HG03521 (cell line): Measurements from ENCODE around the gene UCP2.

Source experiments
- ATAC-seq: cut with Tn5 transposase; IDR thresholded peaks from one replicate; pipeline ENCODE4 v1.9.1; 2021; ENCODE audit warnings: mild to moderate bottlenecking, moderate library complexity; ENCODE audit not compliant: unreplicated experiment

The UCP2 gene

GRCh38 chr11:74010306-74011300 is 28.0 kb upstream of the UCP2 start:
- ATAC-seq, result no peak

DNA sequence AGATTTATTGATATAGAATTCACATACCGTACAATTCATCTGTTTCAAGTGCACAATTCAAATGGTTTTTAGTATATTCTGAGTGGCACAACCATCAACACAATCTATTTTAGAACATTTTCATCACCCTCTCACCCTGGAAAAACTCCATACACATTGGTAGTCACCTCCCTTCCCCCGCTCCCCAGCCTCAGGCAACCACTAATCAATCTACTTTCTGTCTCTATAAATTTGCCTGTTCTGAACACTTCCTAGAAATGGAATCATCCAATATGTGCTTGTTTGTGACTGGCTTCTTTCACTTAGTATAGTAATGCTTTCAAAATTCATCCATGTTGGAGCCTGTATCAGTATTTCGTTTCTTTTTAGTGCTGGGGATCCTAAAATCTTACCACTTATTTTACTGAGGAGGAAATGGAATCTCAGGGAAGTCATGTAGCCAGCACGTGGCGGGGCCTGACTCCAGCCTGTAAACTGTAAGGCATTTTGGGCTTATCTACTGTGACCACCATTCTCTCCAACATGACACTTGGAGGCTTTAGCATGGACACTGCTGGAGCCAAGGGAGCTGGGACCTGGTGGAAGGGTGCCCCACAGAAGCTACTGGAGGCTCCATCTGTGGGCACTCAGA is 27.1 kb upstream of the UCP2 start:
- no peak for ATAC-seq

DNA sequence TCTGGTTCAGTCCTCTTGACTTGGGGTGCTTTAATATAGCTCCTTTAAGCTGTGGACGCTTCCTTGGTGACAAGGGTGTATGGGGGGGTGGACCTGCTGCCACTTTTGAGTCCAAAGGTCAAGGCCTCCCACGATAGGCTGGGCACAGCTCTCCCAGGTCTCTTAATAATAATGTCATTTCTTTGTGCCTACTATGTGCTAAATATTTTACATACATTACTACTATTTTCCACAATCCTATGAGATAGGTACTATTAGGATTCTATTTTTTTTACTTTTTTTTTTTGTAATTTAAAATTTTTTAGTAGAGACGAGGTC is 26.5 kb upstream of the UCP2 start:
- ATAC-seq, result no peak

DNA sequence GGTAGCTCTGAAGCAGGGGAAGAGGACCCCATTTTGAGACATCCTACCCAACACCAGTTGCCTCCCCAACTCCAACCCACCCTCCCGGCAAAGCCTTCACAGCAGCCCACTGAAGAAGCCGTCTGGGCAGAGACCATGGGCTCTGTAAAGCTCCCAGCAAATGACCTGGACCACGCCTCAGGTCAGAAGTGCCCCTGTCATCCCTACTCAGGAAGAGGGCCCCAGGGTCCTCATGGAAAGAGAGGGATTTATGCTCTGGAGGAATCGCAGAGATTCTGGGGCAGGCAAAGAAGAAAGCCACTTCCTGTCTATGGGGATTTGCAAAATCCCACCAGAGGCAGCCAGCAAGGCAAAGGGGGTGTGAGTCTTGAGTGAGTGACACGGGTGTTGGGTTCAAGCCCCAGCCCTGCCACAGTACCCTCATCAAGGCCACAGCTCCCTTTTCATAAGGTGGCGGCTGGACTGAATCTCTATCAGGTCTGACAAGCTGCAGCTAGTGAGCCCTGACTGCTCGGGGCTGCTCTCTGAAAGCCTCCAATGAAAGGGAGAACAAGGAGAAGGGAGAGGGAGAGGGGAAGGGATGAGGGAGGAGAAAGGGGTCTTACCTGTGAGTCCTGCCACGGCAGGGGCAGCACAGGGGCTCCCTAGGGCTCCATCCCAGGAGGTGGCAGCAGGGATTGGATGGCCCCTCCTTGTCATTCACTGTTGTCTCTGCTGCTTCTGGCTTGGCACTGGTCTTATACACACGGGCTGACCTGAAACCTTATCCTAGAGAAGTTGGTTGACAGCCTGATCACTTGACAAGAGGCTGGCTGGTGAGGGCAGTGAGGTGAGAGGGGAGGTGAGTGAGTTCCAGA is 26.0 kb upstream of the UCP2 start, which contains the start of gene UCP3:
Gene UCP3 (minus strand): TSS at position 713 of the 857 bp plus-strand sequence. CDS start 2,043 bp downstream, outside the sequence.
- ATAC-seq, result no peak

DNA sequence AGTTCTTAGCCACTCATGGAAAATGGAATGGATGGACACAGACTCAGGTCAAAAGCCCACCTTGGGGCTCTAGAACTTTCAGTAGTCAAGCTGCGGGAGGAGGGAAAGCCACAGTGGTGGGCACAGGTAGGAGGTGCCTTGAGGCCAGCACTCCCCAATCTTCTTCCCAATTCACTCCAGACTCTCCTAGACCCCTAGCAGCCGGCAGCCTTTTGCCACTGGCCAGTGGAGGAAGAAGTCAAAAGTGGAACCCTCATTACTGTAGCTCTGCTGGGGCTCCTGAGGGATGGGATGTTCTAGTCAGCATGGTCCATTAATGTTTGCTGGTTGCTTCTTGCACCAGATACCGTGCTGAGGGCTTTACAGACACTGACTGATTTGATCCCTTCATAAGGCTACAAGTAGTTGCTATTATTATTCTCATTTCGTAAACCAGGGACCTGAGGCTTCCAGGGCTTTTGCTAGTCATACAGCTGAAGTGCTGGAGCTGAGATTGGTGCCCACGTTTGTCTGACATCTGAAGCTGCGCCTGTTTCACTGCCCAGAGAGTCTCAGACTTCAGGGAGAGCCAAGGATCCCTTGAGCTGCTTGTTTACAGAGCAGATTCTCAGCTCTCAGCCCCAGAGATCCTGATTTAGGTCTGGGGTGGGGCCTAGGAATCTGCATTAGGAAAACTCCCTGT is 25.2 kb upstream of the UCP2 start:
- ATAC-seq, result no peak

GRCh38 chr11:74006743-74007304 is 24.2 kb upstream of the UCP2 start:
- no peak for ATAC-seq

DNA sequence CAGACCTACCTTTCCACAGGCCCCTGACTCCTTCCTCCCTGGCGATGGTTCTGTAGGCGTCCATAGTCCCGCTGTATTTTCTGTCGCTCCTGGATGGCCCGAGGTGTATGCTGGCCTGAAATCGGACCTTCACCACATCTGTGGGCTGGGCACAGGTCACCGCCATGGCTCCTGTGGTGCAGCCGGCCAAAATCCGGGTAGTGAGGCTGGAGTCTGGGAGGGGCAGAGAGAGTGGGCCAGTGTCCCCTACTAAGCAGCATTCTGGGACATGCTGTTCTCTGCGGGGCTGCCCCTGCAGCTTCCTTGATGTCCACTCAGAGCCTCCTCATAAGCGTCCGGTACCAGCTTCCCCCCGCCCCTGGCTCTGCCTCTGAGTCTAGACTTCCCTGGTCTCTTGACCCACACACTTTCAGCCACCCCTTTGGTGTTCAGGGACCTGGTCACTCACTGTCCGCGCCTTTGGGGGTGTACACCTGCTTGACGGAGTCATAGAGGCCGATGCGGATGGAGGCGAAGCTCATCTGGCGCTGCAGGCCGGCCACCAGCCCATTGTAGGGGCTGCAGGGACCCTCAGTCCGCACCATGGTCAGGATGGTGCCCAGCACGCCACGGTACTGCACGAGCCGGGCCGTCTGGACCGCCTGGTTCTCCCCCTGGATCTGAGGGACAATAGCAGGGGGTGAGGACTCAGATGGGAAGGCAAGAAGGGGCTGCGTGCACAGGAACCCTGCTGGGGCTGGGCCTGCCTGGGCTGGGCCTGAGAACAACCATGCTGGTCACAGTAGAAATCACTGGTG is 23.3 kb upstream of the UCP2 start:
- ATAC-seq, result no peak

GRCh38 chr11:74004759-74005615 is 22.3 kb upstream of the UCP2 start:
- ATAC-seq, result no peak

- no peak for ATAC-seq
Measured at GRCh38 chr11:74004046-74004695, 21.5 kb upstream of the UCP2 start.

GRCh38 chr11:74002832-74003231 is 20.2 kb upstream of the UCP2 start:
- ATAC-seq, result no peak

- ATAC-seq, result no peak
Measured at GRCh38 chr11:74001822-74002286, 19.2 kb upstream of the UCP2 start.

- no peak for ATAC-seq
Measured at GRCh38 chr11:74000307-74001133, 17.9 kb upstream of the UCP2 start.

DNA sequence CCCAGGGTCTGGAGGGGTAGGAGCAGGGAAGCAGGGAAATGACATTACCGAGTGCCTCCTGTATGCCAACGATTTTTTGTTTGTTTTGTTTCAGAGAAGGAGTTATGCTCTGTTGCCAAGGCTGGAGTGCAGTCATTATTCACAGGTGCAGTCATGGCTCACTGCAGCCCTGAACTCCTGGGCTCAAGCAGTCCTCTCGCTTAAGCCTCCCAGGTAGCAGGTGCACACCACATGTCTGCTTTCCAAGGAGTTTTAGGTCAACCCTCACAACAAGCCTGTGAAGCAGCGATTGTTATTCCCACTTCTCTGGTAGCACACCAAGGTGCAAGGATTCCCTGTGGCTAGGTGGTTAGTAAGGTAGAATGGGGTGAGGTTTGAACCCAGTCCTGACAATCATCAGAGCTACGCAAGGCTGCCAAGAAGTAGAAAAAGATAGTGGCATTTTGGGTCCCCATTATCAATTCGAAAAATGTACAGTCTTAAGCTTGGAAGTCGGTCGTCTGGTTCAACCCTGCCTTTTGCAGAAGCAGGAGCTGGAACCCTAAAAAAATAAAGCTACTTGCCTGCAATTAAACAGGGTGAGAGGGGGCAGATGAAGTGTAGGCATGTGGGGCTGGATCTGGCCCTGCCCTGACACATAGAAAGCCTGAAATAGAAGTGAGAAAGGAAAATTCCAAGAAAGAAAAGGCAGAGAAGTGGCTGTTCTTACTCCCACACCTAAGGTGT is 17.1 kb upstream of the UCP2 start:
- no peak for ATAC-seq

GRCh38 chr11:73998846-73999575 is 16.4 kb upstream of the UCP2 start:
- ATAC-seq, result no peak

DNA sequence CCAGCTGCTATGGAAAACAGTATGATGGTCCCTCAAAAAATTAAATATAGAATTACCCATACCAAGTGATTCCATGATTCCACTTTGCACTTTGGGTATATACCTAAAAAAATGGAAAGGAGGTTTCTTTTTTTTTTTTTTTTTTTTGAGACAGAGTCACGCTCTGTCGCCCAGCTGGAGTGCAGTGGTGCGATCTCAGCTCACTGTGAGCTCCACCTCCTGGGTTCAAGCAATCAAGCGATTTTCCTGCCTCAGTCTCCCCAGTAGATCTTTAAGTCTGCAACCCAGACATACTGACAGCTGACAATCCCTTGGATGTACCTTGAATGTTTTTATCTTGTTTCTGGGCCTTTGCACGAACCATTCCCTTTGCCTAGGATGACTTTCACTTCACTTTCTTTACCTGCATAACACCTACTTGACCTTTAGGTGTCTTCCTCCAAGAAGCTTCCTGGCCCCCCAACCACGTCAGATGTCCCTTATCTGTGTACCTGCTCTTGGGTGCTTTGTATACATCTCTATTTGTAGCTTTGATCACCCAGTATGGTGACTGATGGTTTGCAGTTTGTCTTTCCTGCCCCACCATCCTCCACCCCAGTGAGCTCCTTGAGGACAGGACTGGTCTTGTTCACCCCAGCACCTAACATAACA is 14.6 kb upstream of the UCP2 start:
- ATAC-seq, result no peak
